ENCODE results near the gene ITPR1.

The ITPR1 gene

GRCh38 chr3:4845882-4846281, 352.7 kb downstream of the ITPR1 start:
- TF ChIP-seq ZC3H10 (CRISPR knock-in tag; IDR thresholded peaks at IDR 0.05) (no peak), ESRRG (CRISPR knock-in tag; IDR thresholded peaks at IDR 0.05) (no peak), TOX (CRISPR knock-in tag; IDR thresholded peaks at IDR 0.05; ENCODE audit: borderline replicate concordance) (no peak), SNAI2 (CRISPR knock-in tag; IDR thresholded peaks at IDR 0.05) (no peak), ZNF565 (CRISPR knock-in tag; conservative IDR thresholded peaks at IDR 0.05; ENCODE audit: low read depth) (no peak), POU6F1 (CRISPR knock-in tag; IDR thresholded peaks at IDR 0.05; ENCODE audit: borderline replicate concordance, low read depth) (no peak), ZNF8 (CRISPR knock-in tag; IDR thresholded peaks at IDR 0.05) (no peak), RARB (CRISPR knock-in tag; IDR thresholded peaks at IDR 0.05) (no peak), ARNTL (CRISPR knock-in tag; IDR thresholded peaks at IDR 0.05; ENCODE audit: borderline replicate concordance, low read depth) (no peak), CSDC2 (CRISPR knock-in tag; IDR thresholded peaks at IDR 0.05) (no peak)
- ATAC-seq, result no peak

- TF ChIP-seq PATZ1 (CRISPR knock-in tag; IDR thresholded peaks at IDR 0.05; ENCODE audit: borderline replicate concordance) (no peak), SNAI2 (CRISPR knock-in tag; IDR thresholded peaks at IDR 0.05) (no peak), OSR1 (CRISPR knock-in tag; IDR thresholded peaks at IDR 0.05) (no peak), TCF4 (CRISPR knock-in tag; IDR thresholded peaks at IDR 0.05; ENCODE audit: borderline replicate concordance) (no peak), CSRNP3 (CRISPR knock-in tag; IDR thresholded peaks at IDR 0.05) (no peak), ESRRG (CRISPR knock-in tag; IDR thresholded peaks at IDR 0.05) (no peak), ISL1 (CRISPR knock-in tag; IDR thresholded peaks at IDR 0.05) (no peak), CREB5 (CRISPR knock-in tag; IDR thresholded peaks at IDR 0.05; ENCODE audit: low read depth) (no peak), ZNF70 (CRISPR knock-in tag; IDR thresholded peaks at IDR 0.05) (no peak), CSDC2 (CRISPR knock-in tag; IDR thresholded peaks at IDR 0.05) (no peak), PPARA (CRISPR knock-in tag; IDR thresholded peaks at IDR 0.05; ENCODE audit: borderline replicate concordance) (no peak), ZC3H10 (CRISPR knock-in tag; IDR thresholded peaks at IDR 0.05) (no peak), ZFP3 (CRISPR knock-in tag; IDR thresholded peaks at IDR 0.05) (no peak), BACH2 (CRISPR knock-in tag; IDR thresholded peaks at IDR 0.05; ENCODE audit: borderline replicate concordance) (no peak), ARNTL (CRISPR knock-in tag; IDR thresholded peaks at IDR 0.05; ENCODE audit: borderline replicate concordance, low read depth) (no peak), POU6F1 (CRISPR knock-in tag; IDR thresholded peaks at IDR 0.05; ENCODE audit: borderline replicate concordance, low read depth) (no peak), TSHZ2 (CRISPR knock-in tag; IDR thresholded peaks at IDR 0.05) (no peak), ZFP30 (CRISPR knock-in tag; IDR thresholded peaks at IDR 0.05) (no peak), GLIS3 (CRISPR knock-in tag; IDR thresholded peaks at IDR 0.05) (no peak)
- ATAC-seq, result no peak
Observed at GRCh38 chr3:4846543-4846942, 353.4 kb downstream of the ITPR1 start.

All from SK-N-SH treated with all-trans-retinoic acid at 6 μM for 48 hours (cell line).